ENCODE measurements around the gene KNOP1.
"Not testable (repeated sequence)": the region's sequence is repeated elsewhere in the genome, so short reads cannot be mapped to it uniquely, and the experiment has no call there.

Gene KNOP1

DNA sequence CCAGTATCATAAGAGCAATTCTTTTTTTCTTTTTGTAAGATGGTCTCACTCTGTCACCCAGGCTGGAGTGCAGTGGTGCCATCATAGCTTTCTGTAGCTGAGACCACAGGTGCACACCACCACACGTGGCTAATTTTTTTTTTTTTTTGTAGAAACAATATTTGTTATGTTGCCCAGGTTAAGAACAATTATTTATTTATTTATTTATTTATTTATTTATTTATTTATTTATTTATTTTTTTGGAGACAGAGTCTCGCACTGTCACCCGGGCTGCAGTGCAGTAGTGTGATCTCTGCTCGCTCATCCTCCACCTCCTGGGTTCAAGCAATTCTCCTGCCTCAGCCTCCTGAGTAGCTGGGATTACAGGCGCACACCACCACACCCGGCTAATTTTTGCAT lies 38.7 kb downstream of the KNOP1 start:
- not testable (repeated sequence) for DNase-seq

DNA sequence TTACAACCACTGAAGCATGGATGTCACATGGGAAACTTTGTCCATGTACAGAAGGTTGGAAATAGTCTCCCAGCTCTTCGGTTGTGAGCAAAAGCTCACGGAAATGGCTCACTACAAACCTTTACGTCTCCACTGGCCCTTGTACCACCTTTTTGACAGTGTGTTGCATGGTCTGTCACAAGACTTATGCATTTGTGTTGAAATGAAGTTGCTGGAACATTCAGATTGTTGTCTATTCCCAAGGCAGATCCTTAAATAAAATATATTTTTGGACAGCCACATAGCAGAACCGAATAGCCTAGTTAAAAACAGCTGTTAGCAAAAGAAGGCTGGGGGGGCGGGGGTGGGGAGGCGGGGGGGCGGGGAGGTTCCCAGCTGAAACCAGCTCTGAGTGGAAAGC lies 39.2 kb downstream of the KNOP1 start:
- DNase-seq = no peak

DNA sequence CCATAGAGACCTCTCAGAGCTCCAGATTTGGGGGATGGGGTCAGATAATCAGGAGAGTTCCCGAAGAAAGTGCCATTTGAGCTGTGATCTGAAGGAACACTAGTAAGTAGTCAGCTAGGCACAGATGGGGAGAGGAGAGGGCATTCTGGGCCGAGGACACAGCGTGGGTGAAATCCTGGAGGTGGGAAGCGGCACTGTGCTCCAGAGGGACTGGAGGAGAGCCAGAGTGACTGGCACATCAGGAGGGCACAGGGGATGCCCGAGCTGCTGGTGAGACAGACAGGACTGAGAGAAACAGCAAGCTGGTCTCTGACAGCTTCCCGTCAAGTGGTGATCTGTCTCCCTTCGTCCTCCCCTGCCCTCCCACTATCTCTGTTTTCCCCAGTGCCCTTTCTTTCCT lies 40.6 kb downstream of the KNOP1 start:
- no peak for DNase-seq

DNA sequence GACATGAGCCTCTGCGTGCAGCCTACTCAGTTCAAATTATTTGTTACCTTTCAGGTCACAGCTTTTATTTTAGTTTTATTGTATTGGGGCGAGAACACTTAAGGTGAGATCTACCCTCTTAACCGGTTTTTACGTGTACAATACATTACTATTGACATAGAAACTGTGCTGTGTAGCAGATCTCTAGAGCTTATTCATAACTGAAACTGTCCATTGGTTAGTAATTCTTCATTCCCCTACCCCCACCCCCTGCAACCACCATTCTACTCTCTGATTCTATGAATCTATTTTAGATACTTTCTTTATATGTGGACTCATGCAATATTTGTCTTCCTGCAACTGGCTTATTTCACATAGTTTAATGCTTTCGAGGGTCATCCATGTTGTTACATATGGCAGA lies 43.5 kb downstream of the KNOP1 start:
- DNase-seq = no peak

DNA sequence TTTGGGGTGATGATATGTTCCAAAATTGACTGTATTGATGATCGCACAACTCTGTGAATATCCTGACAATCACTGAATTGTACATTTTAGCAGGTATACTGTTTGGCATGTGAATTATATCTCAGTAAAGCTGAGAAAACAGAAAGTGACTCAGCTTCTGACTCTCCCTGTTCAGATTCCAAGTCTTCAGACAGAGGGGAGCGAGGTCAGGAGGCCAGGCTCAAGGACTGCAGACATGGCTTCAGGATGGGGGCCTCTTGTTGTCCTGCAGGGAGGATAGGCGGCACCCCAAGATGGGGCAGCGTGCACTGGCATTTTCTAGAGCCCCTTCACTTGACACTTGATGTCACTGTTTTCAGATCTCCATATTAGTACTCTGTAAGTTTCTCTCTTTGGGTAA lies 45.6 kb downstream of the KNOP1 start:
- DNase-seq = no peak

DNA sequence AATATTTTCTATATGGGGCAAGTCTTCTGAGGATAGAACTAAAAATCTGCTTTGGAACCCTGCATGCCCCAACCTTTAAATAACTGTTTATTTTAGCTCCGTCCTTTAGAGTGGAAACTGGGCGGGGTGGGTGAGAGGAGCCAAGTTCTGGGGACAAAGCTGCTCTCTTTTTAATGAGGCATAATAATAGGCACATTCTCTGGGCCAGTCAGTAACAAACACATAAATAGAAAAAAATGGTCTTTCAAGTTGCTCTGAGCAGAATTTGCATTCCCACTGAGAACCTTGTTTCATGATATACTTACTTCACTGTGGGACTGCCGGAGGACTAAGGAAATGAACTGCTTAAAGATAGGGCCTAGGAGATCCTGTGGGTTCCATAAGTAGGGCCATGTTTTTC lies 51.5 kb downstream of the KNOP1 start:
- DNase-seq = no peak

DNA sequence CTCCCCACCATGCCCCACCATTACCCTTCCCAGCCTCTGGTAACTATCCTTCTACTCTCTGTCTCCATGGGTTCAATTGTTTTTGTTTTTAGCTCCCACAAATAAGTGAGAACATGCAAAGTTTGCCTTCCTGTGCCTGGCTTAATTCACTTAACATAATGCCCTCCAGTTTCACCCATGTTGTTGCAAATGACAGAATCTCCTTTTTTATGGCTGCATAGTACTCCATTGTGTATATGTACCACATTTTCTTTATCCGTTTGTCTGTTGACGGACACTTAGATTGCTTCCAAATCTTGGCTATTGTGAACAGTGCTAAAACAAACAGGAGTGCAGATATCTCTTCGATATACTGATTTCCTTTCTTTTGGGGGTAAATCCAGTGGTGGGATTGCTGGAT lies 52.7 kb downstream of the KNOP1 start:
- DNase-seq = not testable (repeated sequence)

DNA sequence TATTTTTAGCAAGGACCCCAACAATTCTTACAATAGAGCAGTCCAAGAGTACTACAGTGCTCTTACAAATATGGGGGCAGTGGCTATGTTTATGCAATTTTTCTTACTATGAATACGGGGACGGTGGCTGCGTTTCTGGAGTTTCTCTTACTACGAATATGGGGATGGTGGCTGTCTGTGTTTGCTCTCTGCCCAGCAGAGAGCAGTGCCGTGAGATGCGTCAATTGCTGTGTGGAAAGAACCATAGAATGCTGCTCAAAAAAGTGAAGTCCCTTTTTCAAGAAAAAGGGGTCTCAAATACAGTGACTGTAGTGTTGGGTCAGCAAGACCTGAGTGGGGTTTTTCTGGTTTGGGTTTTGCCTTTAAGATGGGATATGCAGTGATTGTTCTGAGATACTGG lies 53.9 kb downstream of the KNOP1 start:
- no peak for DNase-seq

DNA sequence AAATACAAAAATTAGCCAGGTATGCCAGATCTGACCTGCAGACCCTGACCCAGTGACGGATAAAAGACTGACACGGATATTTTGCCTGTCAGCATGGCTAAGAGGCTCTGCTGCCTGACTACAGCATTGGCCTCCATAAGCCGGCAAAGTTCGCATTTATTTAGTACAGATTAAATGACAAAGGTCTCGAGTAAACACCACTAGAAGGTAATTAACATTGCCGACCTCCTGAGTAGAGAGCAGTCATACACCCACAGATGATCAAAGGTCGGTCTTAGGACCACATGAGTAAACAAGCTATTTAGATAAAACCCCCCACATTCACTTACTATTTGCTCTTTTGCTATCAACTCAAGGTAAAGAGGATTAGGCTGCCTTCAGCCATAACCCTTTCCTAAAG lies 55.7 kb downstream of the KNOP1 start:
- no peak for DNase-seq

DNA sequence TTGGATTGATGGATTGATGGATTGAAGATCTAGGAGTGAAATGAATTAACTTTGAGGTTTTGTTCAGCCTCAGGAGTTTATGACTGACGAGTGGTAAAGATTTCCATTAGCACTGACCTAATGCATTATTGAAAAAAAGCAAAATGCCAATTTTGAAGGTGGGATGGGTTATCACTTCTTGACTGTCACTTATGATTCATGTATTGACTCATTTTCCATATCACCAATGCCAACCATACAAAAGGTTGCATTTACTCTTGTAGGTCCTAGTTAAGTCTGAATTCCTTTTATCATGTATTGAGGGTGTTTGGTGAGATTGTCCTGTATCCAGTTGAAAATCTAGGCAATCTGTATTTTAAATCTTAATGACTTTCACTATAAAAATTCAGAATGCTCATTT lies 57.6 kb downstream of the KNOP1 start:
- DNase-seq = no peak

DNA sequence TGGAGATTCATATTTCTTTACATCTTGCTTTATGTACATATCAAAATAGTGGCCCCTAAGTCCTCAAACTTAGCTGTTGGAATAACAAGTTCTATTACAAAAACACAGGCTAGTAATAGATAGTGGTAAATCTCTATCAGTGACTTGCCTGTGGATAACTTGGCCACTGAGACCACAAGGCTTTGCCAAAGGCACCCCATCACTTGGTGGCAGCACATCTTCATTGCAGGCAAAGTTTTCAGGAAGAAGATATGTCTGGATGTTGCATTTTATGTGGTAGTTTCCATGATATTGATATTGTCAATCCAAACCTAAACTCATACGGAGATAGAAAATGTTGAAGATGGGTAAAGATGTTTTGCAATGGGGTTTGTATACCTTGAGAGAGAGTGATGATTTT lies 58.5 kb downstream of the KNOP1 start:
- DNase-seq = no peak

DNA sequence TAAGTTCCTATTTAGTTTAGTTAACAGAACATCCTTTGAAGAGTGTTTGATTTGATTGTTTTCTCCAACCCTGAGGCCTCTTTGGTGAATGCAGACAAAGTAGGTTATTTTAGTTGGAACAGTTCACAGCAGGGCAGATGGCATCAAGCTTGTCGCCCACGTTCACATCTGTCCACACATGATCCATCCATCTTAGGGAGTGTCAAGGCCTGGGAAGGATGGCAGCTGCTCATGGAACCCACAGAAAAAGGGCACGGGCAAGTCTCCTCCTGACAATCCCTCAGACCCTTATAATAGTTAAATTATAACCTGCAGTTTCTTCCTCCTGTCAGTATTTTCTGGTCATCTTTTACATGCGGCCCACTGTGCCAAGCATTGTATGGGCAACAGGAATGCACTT lies 60.2 kb downstream of the KNOP1 start:
- DNase-seq = no peak

DNA sequence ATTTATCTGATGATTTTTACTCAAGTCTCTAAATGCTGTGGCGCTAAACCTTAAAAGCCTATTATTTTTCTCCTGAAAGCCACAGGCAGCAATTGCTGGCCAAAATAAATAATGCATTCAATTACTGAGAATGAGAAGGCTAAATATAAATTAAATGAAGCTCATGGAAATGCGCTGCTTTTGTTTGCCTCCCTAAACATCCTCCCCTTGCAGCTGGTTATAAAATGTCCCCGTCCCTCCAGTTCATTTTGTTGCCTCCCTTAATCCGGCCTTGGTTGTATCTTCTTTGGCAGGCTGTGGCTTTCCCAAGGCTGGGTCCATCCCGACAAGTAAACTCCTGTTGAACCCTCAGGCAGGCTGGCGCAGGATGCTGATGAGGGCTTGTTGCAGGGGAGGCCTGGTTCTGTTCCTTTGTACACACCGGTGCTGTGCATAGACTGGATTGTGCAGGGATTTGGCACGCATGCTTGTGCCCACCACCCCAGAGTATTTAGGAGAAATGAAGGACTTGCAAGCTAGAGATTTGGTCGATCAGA lies 62.7 kb downstream of the KNOP1 start:
- no peak for DNase-seq

DNA sequence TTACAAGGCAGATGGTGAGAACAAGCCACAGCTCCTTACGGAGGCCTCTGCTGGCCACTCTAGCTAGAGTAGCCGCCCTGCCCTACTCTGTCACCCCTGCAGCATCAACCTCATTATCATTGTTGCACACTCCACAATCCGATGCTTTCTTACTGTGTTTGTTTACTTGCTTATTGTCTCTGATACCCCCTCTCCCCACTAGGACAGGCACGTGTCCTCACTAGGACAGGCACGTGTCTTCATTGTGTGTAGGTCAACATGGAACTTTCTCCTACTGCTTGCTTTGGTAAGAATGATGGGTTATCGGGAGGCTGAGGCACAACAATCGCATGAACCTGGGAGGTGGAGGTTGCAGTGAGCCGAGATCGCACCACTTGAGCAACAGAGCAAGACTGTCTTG lies 63.9 kb downstream of the KNOP1 start:
- DNase-seq = no peak

All from suppressor macrophage treated with lipopolysaccharide for 4 hours (primary cell).